ENCODE results near the gene ERGIC1.

DNA sequence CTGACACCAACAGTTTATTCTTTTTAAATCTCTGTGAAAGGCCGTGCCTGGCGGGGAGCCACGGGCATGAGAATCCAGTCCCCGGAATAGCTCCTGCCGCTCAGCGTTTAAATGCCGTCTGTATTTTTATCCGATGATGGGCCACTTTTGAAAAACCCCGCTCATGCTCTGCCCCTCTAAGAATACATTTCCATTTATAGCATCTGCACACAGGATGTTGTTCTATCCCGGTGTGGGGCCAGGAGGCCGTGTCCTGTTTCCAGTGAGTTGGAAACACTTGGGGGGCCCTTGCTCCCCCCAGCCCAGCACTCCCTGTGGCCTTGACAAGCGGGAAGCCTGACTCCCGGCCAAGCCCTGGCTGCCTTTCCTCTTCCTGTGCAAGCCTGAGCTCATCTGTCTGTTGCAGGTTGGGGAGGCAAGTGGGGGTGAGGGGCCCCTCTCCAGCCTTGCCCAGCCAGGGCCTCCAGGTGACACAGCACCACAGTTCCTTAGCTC, 39.0 kb downstream of the ERGIC1 start:
- TF ChIP-seq SUZ12 (IDR thresholded peaks at IDR 0.05) (no peak), FOXM1 (IDR thresholded peaks at IDR 0.05; ENCODE audit: borderline replicate concordance) (no peak), SP1 (IDR thresholded peaks at IDR 0.05) (no peak), FOXA1 (IDR thresholded peaks at IDR 0.05) (no peak), ARNT (IDR thresholded peaks at IDR 0.05) (no peak), ELF4 (IDR thresholded peaks at IDR 0.05) (no peak), HDGF (IDR thresholded peaks at IDR 0.05; ENCODE audit: borderline replicate concordance) (no peak), BHLHE40 (IDR thresholded peaks at IDR 0.05; ENCODE audit: borderline replicate concordance) (no peak), CTBP1 (IDR thresholded peaks at IDR 0.05; ENCODE audit: borderline replicate concordance) (no peak), L3MBTL2 (conservative IDR thresholded peaks at IDR 0.05) (no peak)
- TF ChIP-seq, protein P1, sequence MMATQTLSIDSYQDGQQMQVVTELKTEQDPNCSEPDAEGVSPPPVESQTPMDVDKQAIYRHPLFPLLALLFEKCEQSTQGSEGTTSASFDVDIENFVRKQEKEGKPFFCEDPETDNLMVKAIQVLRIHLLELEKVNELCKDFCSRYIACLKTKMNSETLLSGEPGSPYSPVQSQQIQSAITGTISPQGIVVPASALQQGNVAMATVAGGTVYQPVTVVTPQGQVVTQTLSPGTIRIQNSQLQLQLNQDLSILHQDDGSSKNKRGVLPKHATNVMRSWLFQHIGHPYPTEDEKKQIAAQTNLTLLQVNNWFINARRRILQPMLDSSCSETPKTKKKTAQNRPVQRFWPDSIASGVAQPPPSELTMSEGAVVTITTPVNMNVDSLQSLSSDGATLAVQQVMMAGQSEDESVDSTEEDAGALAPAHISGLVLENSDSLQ (IDR thresholded peaks at IDR 0.05), result no peak

Measured in HEK293T (cell line).